GM21390 (cell line): Measurements from ENCODE around the gene CGB3.
"Not testable (repeated sequence)": the region's sequence is repeated elsewhere in the genome, so short reads cannot be mapped to it uniquely, and the experiment has no call there.

ENCODE experiments used
- ATAC-seq: cut with Tn5 transposase; IDR thresholded peaks from one replicate; pipeline ENCODE4 v1.9.1; 2021; ENCODE audit not compliant: unreplicated experiment

The CGB3 gene

DNA sequence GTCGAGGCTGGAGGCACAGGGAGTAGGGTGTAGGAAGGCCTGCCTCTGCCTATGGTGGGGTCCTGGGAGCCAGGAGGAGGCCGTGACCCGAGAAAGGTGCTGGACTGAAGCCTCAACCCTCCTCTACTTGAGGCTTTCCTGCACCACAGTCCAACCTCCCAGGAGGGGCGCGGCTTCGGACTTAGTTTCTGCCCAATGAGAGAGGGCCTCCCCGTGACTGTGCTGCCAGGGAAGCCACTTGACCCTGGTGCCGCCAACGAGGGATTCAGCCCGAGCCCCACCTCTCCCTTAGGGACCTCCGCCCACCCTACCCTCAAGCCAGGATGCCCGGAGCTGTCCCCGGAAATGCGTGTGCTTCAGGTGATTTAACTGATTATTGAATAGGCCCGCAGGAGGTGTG is at the start of gene CGB3:
Gene CGB3 (minus strand): TSS at position 101 of the 400 bp plus-strand sequence. CDS start 362 bp downstream, outside the sequence.
- ATAC-seq = not testable (repeated sequence)

DNA sequence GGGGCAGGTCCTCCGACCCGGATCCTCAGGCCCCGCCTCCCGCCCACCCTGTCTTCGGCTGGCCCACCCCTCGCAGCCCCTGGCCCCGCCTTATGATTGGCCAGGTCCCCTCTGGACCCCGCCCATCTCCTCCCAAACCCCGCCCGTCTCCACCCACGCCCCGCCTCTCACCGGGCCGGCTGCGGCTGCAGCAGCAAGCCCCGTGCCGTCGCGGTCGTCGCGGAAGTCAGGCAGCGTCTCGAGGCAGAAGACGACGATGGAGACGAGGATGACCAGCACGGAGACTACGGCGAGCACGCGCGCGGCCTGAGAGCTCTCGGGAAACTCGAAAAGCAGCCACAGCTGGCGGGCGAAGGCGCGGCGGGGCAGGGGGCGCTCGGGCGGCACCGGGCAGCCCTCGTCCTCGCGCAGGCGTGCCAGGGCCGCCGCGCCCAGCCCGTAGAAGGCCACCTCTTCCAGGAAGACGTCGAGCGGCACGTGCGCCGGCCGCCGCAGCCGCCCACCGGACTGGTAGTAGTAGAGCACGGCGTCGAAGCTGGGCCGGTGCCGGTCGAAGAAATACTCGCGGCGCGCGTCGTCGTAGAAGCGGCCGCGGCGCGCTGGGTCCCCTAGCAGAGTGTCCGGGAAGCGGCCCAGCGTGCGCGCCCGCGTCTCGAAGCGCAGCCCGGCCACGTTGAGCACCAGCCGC is 47.9 kb upstream of the CGB3 start:
- ATAC-seq = no peak

- no peak for ATAC-seq
Observed at GRCh38 chr19:49070416-49070815, 46.3 kb upstream of the CGB3 start.

- no peak for ATAC-seq
Observed at GRCh38 chr19:49069026-49069425, 44.9 kb upstream of the CGB3 start.

GRCh38 chr19:49067554-49067953 is 43.4 kb upstream of the CGB3 start:
- ATAC-seq = no peak

GRCh38 chr19:49065905-49066512 is 41.9 kb upstream of the CGB3 start:
- ATAC-seq = no peak

DNA sequence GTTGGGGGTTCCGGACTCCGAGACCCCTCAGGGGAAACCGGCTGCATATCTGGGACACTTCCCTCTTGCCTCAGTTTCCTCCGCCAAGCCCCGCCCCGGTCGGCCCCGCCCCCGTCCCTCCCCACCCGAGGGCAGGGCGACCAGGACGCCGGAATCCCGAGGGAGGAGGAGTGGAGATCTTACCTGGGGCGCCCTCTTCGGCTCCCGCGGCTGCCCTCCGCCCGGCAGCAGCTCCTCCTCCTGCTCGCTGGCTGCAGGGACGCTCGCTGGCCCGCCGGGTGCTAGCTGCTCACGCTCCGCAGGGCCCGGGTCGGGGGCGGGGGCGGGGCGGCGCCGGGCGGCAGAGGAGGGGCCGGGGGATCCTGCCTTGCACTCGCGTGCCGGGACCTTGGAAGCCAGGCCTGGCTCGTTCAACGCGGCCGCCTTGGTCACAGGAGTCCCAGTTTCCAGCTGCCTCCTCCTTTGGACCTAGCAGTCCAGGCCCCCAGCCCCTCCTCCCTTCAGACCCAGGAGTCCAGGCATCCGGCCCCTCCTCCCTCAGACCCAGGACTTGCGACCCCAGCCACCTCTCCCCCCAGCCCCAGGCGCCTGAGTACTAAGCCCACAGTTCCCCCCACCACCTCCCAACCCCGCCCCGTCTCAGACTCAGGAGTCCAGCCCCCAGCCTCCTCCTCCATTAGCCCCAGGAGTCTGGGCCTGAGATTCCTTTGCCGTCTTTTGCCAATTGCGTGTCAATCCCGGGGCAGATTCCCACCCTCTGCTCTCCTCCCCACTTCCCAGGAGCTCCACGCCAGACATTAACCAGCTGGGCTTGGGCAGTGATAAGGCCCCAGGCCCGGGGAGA is 40.9 kb upstream of the CGB3 start, which contains the start of gene NTF4:
Gene NTF4 (minus strand): TSS at position 51 of the 844 bp plus-strand sequence. CDS start 2,821 bp downstream, outside the sequence.
- no peak for ATAC-seq

GRCh38 chr19:49064029-49064629 is 40.0 kb upstream of the CGB3 start:
- ATAC-seq = no peak

- no peak for ATAC-seq
Observed at GRCh38 chr19:49061445-49061844, 37.3 kb upstream of the CGB3 start.

GRCh38 chr19:49061000-49061399 is 36.9 kb upstream of the CGB3 start:
- ATAC-seq = no peak

GRCh38 chr19:49059053-49059452 is 34.9 kb upstream of the CGB3 start:
- ATAC-seq = no peak

DNA sequence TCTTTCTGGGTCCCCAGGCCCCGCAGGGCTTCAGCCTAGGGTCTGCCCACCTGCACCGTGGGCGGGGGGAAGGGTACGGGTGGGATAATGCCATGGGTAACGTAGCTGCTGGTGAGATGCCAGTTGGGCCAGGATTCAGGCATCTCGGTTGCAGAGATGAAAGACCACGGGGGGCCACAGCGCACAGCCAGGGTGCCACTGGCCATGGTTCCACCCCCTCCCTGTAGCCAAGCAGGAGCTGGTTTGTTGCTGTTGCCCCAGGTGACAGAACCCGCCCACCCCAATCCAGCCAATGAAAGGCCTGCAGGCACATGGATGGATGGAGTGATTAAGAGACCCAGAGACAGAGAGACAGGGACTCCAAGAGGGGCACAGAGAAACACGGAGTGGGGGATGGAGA is 34.4 kb upstream of the CGB3 start:
- ATAC-seq = no peak

GRCh38 chr19:49057636-49058234 is 33.6 kb upstream of the CGB3 start, which contains the start of gene CGB7:
Gene CGB7 (minus strand): TSS chr19:49057749. CDS start chr19:49055375, 2,374 bp downstream.
- ATAC-seq = no peak

DNA sequence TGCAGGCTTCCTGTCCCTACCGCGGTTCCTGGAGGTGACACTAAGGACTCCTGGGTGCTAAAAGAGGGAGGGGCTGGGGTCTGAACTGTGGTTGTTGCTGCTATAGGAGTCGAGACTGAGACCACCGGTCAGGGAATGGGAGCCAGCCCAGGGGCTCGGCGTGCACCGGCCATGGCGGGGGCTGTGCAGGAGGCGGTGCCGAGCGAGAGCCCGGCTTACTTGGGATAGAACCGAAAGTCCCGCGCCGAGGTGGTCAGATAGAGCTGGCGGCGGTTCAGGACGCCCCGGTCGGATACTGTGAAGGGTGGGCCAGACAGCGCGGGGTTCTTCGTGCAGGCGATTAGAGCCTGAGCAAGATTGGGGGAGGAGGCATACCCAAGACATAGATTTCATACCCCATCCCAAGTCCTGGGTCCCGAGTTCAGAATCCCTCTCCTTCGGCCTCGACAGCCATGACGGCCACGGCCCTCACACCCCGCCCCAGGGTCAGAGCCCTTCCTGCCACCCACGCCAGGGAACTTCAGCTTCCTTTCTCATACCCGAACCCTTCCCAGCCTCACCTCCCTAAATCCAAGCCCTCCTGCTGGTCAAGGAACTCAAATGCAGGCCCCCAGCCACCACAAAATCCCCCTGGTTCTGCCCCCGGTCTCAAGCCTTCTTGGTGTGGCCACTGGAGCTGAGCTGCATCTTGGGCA is 32.9 kb upstream of the CGB3 start:
- ATAC-seq = not testable (repeated sequence)

DNA sequence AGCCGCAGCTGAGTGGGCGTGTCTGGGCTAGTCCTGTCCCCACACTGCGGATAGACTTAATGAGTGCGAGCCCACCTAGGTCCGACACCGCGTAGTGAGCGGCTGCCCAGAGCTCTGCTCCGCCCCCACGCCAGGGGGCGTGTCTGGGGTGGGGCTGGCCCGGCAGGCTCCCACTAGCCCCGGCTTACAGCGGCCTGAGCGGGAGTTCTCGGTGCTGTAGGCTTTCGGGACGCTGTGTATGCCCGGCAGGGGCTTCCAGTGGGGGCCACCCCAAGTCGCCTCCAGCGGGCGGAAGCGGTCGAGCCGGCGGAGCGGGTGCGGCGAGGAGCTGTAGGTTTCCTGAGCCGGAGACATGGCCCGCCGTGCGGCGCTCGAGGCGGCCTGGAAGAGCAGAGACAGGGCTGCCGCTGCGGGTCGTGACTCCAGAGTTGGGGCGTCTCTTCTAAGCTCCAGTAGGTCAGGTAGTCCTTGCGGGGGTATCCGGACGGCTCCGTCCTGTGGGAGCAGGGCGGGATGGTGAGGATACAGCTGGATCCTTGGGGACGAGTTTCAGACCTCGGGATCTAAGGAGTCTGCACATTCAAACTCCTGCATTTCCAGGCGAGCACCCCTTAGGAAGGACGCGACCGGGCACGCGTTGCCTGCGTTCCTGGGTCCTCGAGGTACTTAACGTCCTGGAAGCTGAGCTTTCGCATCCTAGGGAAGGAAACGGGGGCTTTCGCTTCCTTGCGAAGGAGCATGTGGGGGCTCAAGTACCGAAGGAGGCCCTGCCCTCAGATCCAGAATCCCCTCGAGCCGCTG is 32.2 kb upstream of the CGB3 start:
- no peak for ATAC-seq

DNA sequence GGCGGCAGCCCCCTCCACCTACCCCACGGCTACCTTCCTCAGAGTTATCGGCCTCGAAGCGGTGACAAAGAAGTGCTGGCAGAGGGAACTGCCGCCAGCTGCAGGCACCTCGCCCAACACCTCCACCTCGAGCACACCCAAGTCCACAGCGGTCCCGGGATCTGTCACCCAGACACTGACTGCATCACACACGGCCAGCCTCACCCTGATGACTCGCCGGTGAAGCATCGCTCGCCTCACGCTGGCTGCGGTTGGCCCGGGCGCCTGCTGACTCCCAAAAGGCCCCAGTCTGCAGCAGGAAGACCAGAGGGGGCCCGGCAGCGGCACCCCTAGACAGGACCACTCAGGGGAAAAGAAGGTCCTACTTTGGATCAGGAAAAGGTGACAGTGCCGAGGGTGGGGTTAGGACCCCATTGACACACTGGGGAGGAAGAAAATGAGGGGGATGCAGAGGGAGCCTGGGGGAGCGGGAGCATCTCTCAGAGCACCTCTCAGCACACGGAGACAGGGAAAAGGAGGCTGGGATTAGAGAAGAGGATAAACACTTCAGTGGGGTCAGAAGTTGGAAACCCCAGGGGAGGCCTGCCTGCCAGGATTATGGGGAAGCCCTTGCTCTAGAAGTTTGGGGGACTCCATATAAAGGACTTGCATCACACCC is 26.4 kb upstream of the CGB3 start:
- not testable (repeated sequence) for ATAC-seq

- ATAC-seq = not testable (repeated sequence)
Observed at GRCh38 chr19:49049834-49050233, 25.7 kb upstream of the CGB3 start.

- ATAC-seq = not testable (repeated sequence)
Observed at GRCh38 chr19:49049011-49049410, 24.9 kb upstream of the CGB3 start, which contains the start of gene CGB8. Gene CGB8 (minus strand): TSS chr19:49049111. CDS start chr19:49048739, 372 bp downstream.

- ATAC-seq = not testable (repeated sequence)
Observed at GRCh38 chr19:49043548-49043947, 19.4 kb upstream of the CGB3 start, which contains the start of gene CGB5. Gene CGB5 (plus strand): TSS chr19:49043848. CDS start chr19:49044210, 362 bp downstream.
